SK-N-SH (cell line): Measurements from ENCODE around the gene KLF13. TPM values are rescaled to one million over a fixed set of nuclear protein-coding genes. Genes with fewer than 3 reads are reported as not detected.

Experiments
- CTCF ChIA-PET: fragments of 300-600, 350-600 bp; formaldehyde crosslinking; extraction: SDS; loops from one replicate; lab custom pipeline; 2021; lab: Yijun Ruan, JAX
- POLR2A ChIA-PET: fragments of 350-600 bp; sonication (Branson Sonifier 250); formaldehyde crosslinking; extraction: SDS; loops from one replicate; lab custom pipeline; 2020; ENCODE audit warnings: antibody characterized with exemption, inconsistent platforms; lab: Yijun Ruan, JAX
- DNase-seq: peaks from one replicate; pipeline ENCODE4 v3.0.0; 2012
- H2AFZ ChIP-seq: fragments of 200-600 bp; sonication (generic); 2 replicates; pipeline ENCODE4 v1.8.1; 2016; ENCODE audit warnings: antibody characterized with exemption, mild to moderate bottlenecking, low read depth
- H3F3A ChIP-seq: fragments of 200-600 bp; sonication (generic); replicated peaks from 2 replicates; pipeline ENCODE3; 2016; ENCODE audit warnings: antibody characterized with exemption, mild to moderate bottlenecking; ENCODE audit not compliant: insufficient read depth
- H3K27ac ChIP-seq, 2 experiments: fragments of 200-500 bp in 1 of 2; fragments of 200-600 bp in 1 of 2; sonication (Bioruptor generic) in 1 of 2; sonication (generic), shearing (Covaris generic) in 1 of 2; 2 replicates each; pipeline versions ENCODE4 v1.5.1 to v1.6.1; 2014 to 2016; ENCODE audit warnings: low read depth in 2 of 2, inconsistent platforms in 1 of 2, low read length in 1 of 2, mild to moderate bottlenecking in 1 of 2, mixed read lengths in 1 of 2
- H3K27me3 ChIP-seq: fragments of 200-600 bp; sonication (generic), shearing (Covaris generic); 2 replicates; pipeline ENCODE4 v1.6.1; 2016; ENCODE audit warnings: mixed run types; ENCODE audit not compliant: insufficient read depth
- H3K36me3 ChIP-seq, 2 experiments: fragments of 200-500 bp in 1 of 2; fragments of 200-600 bp in 1 of 2; sonication (Bioruptor generic) in 1 of 2; sonication (generic) in 1 of 2; replicated peaks in 1 of 2; 2 replicates each; pipeline versions ENCODE3 to v1.5.1; 2014 to 2016; ENCODE audit warnings: low read length in 1 of 2, mild to moderate bottlenecking in 1 of 2; ENCODE audit not compliant: insufficient read depth in 2 of 2, control insufficient read depth in 1 of 2
- H3K4me1 ChIP-seq, 2 experiments: fragments of 200-500 bp in 1 of 2; fragments of 200-600 bp in 1 of 2; sonication (Bioruptor generic) in 1 of 2; sonication (generic), shearing (Covaris generic) in 1 of 2; 2 replicates each; pipeline versions ENCODE4 v1.5.1 to v1.6.1; 2014 to 2016; ENCODE audit warnings: low read depth in 1 of 2, low read length in 1 of 2, mixed run types in 1 of 2; ENCODE audit not compliant: insufficient read depth in 2 of 2, control insufficient read depth in 1 of 2
- H3K4me2 ChIP-seq: fragments of 200-600 bp; sonication (generic), shearing (Covaris generic); 2 replicates; pipeline ENCODE4 v1.6.1; 2017; ENCODE audit warnings: mixed run types
- H3K4me3 ChIP-seq, 2 experiments: fragments of 200-500 bp in 1 of 2; fragments of 200-600 bp in 1 of 2; sonication (Bioruptor generic) in 1 of 2; sonication (generic), shearing (Covaris generic) in 1 of 2; 2 replicates each; pipeline versions ENCODE4 v1.5.1 to v1.8.1; 2014 to 2016; ENCODE audit warnings: low read depth in 2 of 2, inconsistent platforms in 1 of 2, low read length in 1 of 2, mild to moderate bottlenecking in 1 of 2, mixed read lengths in 1 of 2, moderate library complexity in 1 of 2
- H3K79me2 ChIP-seq: fragments of 200-600 bp; sonication (generic); 2 replicates; pipeline ENCODE4 v1.8.1; 2017; ENCODE audit warnings: mild to moderate bottlenecking; ENCODE audit not compliant: insufficient read depth
- H3K9ac ChIP-seq: fragments of 200-600 bp; sonication (generic); 2 replicates; pipeline ENCODE4 v1.6.1; 2017; ENCODE audit warnings: mixed run types
- H3K9me2 ChIP-seq: fragments of 200-600 bp; sonication (generic); 2 replicates; pipeline ENCODE4 v1.6.1; 2017; ENCODE audit warnings: mixed run types
- H3K9me3 ChIP-seq: fragments of 200-600 bp; sonication (generic); 2 replicates; pipeline ENCODE4 v1.6.1; 2017; ENCODE audit warnings: mixed run types, mild to moderate bottlenecking, moderate library complexity
- H4K20me1 ChIP-seq: fragments of 200-600 bp; sonication (generic); 2 replicates; pipeline ENCODE4 v1.6.1; 2017; ENCODE audit warnings: mild to moderate bottlenecking, mixed run types; ENCODE audit not compliant: insufficient read depth
- ELF1 ChIP-seq: IDR thresholded peaks from 2 replicates; pipeline ENCODE4 v1.4.0; 2012
- EZH2phosphoT487 ChIP-seq: fragments of 200-600 bp; sonication (generic); IDR thresholded peaks from 2 replicates; pipeline ENCODE4 v1.6.1; 2017; ENCODE audit warnings: low read depth, mixed run types, mild to moderate bottlenecking, antibody characterized with exemption, moderate library complexity, borderline replicate concordance
- FOXM1 ChIP-seq: IDR thresholded peaks from 2 replicates; pipeline ENCODE4 v1.4.0; 2012; ENCODE audit warnings: low read depth, mild to moderate bottlenecking
- GABPA ChIP-seq: IDR thresholded peaks from 2 replicates; pipeline ENCODE4 v1.4.0; 2012; ENCODE audit warnings: low read depth, mild to moderate bottlenecking
- GATA2 ChIP-seq: sonication (generic); formaldehyde crosslinking; IDR thresholded peaks from 2 replicates; pipeline ENCODE4 v1.5.0; 2020; ENCODE audit warnings: mild to moderate bottlenecking, missing genetic modification reagents
- MEF2A ChIP-seq: IDR thresholded peaks from 2 replicates; pipeline ENCODE4 v1.4.0; 2012; ENCODE audit warnings: low read depth, borderline replicate concordance
- MXI1 ChIP-seq: IDR thresholded peaks from 2 replicates; pipeline ENCODE4 v1.6.1; 2012; ENCODE audit warnings: mild to moderate bottlenecking, low read depth, low read length, improper control_type of control experiment
- NFIC ChIP-seq: IDR thresholded peaks from 2 replicates; pipeline ENCODE4 v1.4.0; 2012; ENCODE audit warnings: borderline replicate concordance
- NRF1 ChIP-seq: IDR thresholded peaks from 2 replicates; pipeline ENCODE4 v1.6.1; 2012; ENCODE audit warnings: low read depth, mild to moderate bottlenecking, low read length
- RAD21 ChIP-seq: IDR thresholded peaks from 2 replicates; pipeline ENCODE4 v1.6.1; 2012; ENCODE audit warnings: mild to moderate bottlenecking, low read length
- RXRA ChIP-seq: IDR thresholded peaks from 2 replicates; pipeline ENCODE4 v1.4.0; 2012; ENCODE audit warnings: low read depth, mild to moderate bottlenecking, borderline replicate concordance
- SIN3A ChIP-seq: IDR thresholded peaks from 2 replicates; pipeline ENCODE4 v1.6.1; 2012; ENCODE audit warnings: low read depth, mild to moderate bottlenecking, low read length, moderate library complexity, borderline replicate concordance
- TAF1 ChIP-seq: IDR thresholded peaks from 2 replicates; pipeline ENCODE4 v1.6.1; 2012; ENCODE audit warnings: low read depth, mild to moderate bottlenecking, low read length, moderate library complexity, borderline replicate concordance
- YY1 ChIP-seq: IDR thresholded peaks from 2 replicates; pipeline ENCODE4 v1.4.0; 2012; ENCODE audit warnings: low read depth, mild to moderate bottlenecking
- WGBS: methylation state at CpG from one replicate; pipeline ENCODE4 v1.1.6; 2017; ENCODE audit warnings: low lambda C conversion rate; 5-methylcytosine and 5-hydroxymethylcytosine counted together
- polyA plus RNA-seq, 3 experiments: library from polyadenylated mRNA; depleted of rRNA; stranded (reverse); fragments of >200 nt; gene quantifications; 2 replicates each; pipeline ENCODE4 v1.2.3, GENCODE V29; 2012
- TF ChIP-seq, protein P1 (sequence below): fragments of 150-350 bp; IDR thresholded peaks from 2 replicates; pipeline ENCODE4 v1.6.1; 2017; ENCODE audit warnings: antibody characterized with exemption, low read length, low read depth, borderline replicate concordance
- TF ChIP-seq, protein P2 (sequence below): IDR thresholded peaks from 2 replicates; pipeline ENCODE4 v1.4.0; 2012; ENCODE audit warnings: low read depth
- TF ChIP-seq, protein P3 (sequence below): IDR thresholded peaks from 2 replicates; pipeline ENCODE4 v1.4.0; 2012; ENCODE audit warnings: low read depth, borderline replicate concordance
- TF ChIP-seq, protein P4 (sequence below): fragments of 150-350 bp; IDR thresholded peaks from 2 replicates; pipeline ENCODE4 v1.6.1; 2016; ENCODE audit warnings: mild to moderate bottlenecking, low read depth, low read length
- TF ChIP-seq, protein P5 (sequence below): fragments of 200-600 bp; sonication (generic); IDR thresholded peaks from 2 replicates; pipeline ENCODE4 v1.6.1; 2017; ENCODE audit warnings: antibody characterized with exemption, mild to moderate bottlenecking, moderate library complexity

KLF13 gene
- polyA plus RNA-seq, 1 of the 3 experiments (the other 2 are of a cell fraction): 7.1 TPM

DNA sequence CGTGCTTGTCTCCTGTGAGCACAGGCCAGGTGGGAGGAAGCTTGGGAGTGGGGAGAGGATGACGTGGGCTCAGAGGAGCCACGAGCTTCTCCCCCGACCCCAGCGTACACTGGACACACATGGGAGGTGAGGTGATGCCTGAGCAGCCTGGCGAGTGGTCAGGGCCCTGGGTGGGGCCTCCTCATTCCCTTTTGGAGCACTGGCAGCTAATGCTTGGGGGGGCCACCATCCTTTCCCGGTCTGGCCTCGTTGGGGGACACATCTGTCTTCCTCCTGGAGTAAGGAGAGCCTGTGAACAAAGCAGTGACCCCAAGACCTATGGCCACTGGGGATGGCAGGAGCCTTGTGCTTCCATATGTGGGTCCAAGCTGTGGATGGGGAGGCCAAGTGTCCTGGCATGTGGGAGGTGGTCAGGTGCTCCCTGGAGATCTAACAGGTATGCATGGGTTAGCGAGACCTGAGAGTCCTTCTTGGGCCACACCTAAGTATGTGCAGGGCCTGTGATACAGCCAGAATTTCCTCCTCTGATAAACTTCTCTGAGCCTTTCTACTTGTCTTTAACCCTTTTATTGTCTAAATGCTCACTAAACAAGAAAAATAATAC is 9.5 kb downstream of the KLF13 start (continued):
- TF ChIP-seq YY1: no peak
- TF ChIP-seq ELF1: no peak

DNA sequence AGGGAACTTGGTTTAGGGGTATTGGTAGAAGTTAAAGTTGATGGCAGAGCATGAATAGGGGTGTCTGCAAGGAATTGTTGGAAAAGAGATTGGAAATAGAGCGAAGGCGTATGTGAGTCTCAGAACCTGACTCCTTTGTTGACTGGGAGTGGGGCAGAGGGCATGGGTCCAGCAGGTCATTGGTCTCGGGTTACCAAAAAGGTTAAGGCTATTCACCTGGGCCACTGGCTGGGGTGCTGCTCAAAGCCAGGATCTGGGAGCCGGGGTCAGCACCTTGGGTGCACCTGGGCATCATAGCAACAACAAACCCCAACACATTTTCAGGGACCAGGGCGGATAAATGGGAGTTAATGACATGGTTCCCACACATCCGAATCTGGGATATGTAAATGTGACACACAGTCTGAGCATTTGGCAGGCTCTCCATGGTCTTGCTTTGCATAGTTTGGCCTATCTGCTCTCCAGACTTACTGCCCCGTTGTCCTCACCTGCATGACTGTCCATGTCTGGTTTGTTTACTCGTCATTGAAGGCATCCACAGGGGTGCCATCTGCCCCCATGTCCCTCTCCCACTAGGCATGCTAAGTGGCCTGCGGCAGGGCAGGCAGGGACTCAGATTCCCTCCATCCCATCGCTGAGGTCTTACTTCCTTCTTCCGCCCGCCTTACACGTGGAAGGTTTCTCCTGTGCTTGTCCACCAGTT is 10.1 kb downstream of the KLF13 start:
- H3K9me2 ChIP-seq: no peaks in the 10 kb centered on the region
- POLR2A ChIA-PET: no interaction called here
- peaks cover 6% of the 10 kb centered on the region for H3F3A ChIP-seq

More for the DNA sequence above, 10.1 kb downstream of the KLF13 start:
- 91% methylated on average over 12 of the region's 13 CpGs for WGBS
- Histone ChIP-seq H3K4me2 (no peak overlapping the region), H3K27ac (no peak overlapping the region), H4K20me1 (peaks cover 96% of the 10 kb centered on the region), H3K9ac (no peak overlapping the region), H3K27me3 (no peaks in the 10 kb centered on the region), H3K4me1 (peaks cover 16 to 77% of the 10 kb centered on the region in 2 experiments; a peak in 3 of 4 replicates), H2AFZ (no peak overlapping the region), H3K4me3 (no peak overlapping the region), H3K36me3 (no peaks in the 10 kb centered on the region), H3K9me3 (no peaks in the 10 kb centered on the region), H3K79me2 (peaks cover 79% of the 10 kb centered on the region)
- TF ChIP-seq RXRA: no peak
- TF ChIP-seq NRF1: no peak
- no peak for TF ChIP-seq MEF2A
- TF ChIP-seq NFIC: no peak
- no peak for TF ChIP-seq GABPA
- TF ChIP-seq YY1: no peak
- TF ChIP-seq EZH2phosphoT487: no peak
- TF ChIP-seq, protein P1, sequence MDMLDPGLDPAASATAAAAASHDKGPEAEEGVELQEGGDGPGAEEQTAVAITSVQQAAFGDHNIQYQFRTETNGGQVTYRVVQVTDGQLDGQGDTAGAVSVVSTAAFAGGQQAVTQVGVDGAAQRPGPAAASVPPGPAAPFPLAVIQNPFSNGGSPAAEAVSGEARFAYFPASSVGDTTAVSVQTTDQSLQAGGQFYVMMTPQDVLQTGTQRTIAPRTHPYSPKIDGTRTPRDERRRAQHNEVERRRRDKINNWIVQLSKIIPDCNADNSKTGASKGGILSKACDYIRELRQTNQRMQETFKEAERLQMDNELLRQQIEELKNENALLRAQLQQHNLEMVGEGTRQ: no peak
- TF ChIP-seq, protein P2, sequence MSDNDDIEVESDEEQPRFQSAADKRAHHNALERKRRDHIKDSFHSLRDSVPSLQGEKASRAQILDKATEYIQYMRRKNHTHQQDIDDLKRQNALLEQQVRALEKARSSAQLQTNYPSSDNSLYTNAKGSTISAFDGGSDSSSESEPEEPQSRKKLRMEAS: no peak
- TF ChIP-seq, protein P3, sequence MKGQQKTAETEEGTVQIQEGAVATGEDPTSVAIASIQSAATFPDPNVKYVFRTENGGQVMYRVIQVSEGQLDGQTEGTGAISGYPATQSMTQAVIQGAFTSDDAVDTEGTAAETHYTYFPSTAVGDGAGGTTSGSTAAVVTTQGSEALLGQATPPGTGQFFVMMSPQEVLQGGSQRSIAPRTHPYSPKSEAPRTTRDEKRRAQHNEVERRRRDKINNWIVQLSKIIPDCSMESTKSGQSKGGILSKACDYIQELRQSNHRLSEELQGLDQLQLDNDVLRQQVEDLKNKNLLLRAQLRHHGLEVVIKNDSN: no peak
- no peak for TF ChIP-seq FOXM1
- no peak for TF ChIP-seq TAF1
- no peak for TF ChIP-seq ELF1
- no peak for TF ChIP-seq SIN3A
- TF ChIP-seq GATA2 (CRISPR knock-in tag): no peak
- TF ChIP-seq, protein P4, sequence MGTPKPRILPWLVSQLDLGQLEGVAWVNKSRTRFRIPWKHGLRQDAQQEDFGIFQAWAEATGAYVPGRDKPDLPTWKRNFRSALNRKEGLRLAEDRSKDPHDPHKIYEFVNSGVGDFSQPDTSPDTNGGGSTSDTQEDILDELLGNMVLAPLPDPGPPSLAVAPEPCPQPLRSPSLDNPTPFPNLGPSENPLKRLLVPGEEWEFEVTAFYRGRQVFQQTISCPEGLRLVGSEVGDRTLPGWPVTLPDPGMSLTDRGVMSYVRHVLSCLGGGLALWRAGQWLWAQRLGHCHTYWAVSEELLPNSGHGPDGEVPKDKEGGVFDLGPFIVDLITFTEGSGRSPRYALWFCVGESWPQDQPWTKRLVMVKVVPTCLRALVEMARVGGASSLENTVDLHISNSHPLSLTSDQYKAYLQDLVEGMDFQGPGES: no peak
- no peak for TF ChIP-seq RAD21
- TF ChIP-seq, protein P5, sequence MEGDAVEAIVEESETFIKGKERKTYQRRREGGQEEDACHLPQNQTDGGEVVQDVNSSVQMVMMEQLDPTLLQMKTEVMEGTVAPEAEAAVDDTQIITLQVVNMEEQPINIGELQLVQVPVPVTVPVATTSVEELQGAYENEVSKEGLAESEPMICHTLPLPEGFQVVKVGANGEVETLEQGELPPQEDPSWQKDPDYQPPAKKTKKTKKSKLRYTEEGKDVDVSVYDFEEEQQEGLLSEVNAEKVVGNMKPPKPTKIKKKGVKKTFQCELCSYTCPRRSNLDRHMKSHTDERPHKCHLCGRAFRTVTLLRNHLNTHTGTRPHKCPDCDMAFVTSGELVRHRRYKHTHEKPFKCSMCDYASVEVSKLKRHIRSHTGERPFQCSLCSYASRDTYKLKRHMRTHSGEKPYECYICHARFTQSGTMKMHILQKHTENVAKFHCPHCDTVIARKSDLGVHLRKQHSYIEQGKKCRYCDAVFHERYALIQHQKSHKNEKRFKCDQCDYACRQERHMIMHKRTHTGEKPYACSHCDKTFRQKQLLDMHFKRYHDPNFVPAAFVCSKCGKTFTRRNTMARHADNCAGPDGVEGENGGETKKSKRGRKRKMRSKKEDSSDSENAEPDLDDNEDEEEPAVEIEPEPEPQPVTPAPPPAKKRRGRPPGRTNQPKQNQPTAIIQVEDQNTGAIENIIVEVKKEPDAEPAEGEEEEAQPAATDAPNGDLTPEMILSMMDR: no peak
- no peak for TF ChIP-seq MXI1
- no peak for DNase-seq
- CTCF ChIA-PET: no interaction called here
